Measurements from ENCODE around the gene CTNS. TPM values are rescaled to one million over a fixed set of nuclear protein-coding genes. Genes with fewer than 3 reads are reported as not detected.

The CTNS gene
- total RNA-seq, 2 donors from 2014 or later: 6.6 to 23.3 TPM

GRCh38 chr17:3659541-3660111 is 23.1 kb downstream of the CTNS start:
- H3K27me3 ChIP-seq (replicated peaks; ENCODE audit: insufficient read depth): no peaks in the 10 kb centered on the region
- H3K9me3 ChIP-seq: no peaks in the 10 kb centered on the region
- H3K4me3 ChIP-seq: peak overlapping the region; percentile 34
- peak overlapping the region; percentile 84 to 91 for H3K27ac ChIP-seq
- DNase-seq (ENCODE audit: low spot score) (peak; percentile 51), ATAC-seq (ENCODE audit: insufficient number of reproducible peaks, low FRiP score, low read depth) (peak; percentile 88)
- TF ChIP-seq CTCF (IDR thresholded peaks at IDR 0.05): peak; percentile 41
- H3K4me1 ChIP-seq (ENCODE audit: control insufficient read depth in 1 of 2, low read depth in 2 of 2): peaks cover 21 to 37% of the 10 kb centered on the region in 2 donors
- H3K36me3 ChIP-seq: peaks cover 37% of the 10 kb centered on the region

GRCh38 chr17:3660311-3660891 is 23.8 kb downstream of the CTNS start:
- H3K36me3 ChIP-seq: peaks cover 40% of the 10 kb centered on the region
- H3K27ac ChIP-seq: peak overlapping the region; percentile 84 to 91
- ATAC-seq (ENCODE audit: insufficient number of reproducible peaks, low FRiP score, low read depth): peak; percentile 29
- TF ChIP-seq CTCF (IDR thresholded peaks at IDR 0.05): no peak
- H3K27me3 ChIP-seq (replicated peaks; ENCODE audit: insufficient read depth): no peaks in the 10 kb centered on the region
- H3K4me3 ChIP-seq: no peak overlapping the region
- H3K9me3 ChIP-seq: no peaks in the 10 kb centered on the region
- DNase-seq (ENCODE audit: low spot score): no peak
- H3K4me1 ChIP-seq (ENCODE audit: control insufficient read depth in 1 of 2, low read depth in 2 of 2): peaks cover 21 to 39% of the 10 kb centered on the region in 2 donors

- no peak for TF ChIP-seq CTCF (IDR thresholded peaks at IDR 0.05)
- Histone ChIP-seq H3K9me3 (no peaks in the 10 kb centered on the region), H3K36me3 (peaks cover 36% of the 10 kb centered on the region), H3K27ac (no peak overlapping the region), H3K4me1 (ENCODE audit: control insufficient read depth in 1 of 2, low read depth in 2 of 2) (peaks cover 32 to 58% of the 10 kb centered on the region in 2 donors), H3K27me3 (replicated peaks; ENCODE audit: insufficient read depth) (no peaks in the 10 kb centered on the region), H3K4me3 (no peak overlapping the region)
- DNase-seq (ENCODE audit: low spot score) (no peak), ATAC-seq (ENCODE audit: insufficient number of reproducible peaks, low FRiP score, low read depth) (no peak)
Measured at GRCh38 chr17:3663102-3664011, 26.8 kb downstream of the CTNS start.

GRCh38 chr17:3665834-3666233 is 29.3 kb downstream of the CTNS start:
- Histone ChIP-seq H3K4me1 (ENCODE audit: control insufficient read depth in 1 of 2, low read depth in 2 of 2) (peaks cover 24 to 49% of the 10 kb centered on the region in 2 donors), H3K9me3 (no peaks in the 10 kb centered on the region), H3K4me3 (no peak overlapping the region), H3K36me3 (peaks cover 36% of the 10 kb centered on the region), H3K27ac (peak overlapping the region; percentile 49 to 97), H3K27me3 (replicated peaks; ENCODE audit: insufficient read depth) (no peaks in the 10 kb centered on the region)
- no peak for DNase-seq (ENCODE audit: low spot score)
- no peak for TF ChIP-seq CTCF (IDR thresholded peaks at IDR 0.05)
- no peak for ATAC-seq (ENCODE audit: insufficient number of reproducible peaks, low FRiP score, low read depth)

- DNase-seq (ENCODE audit: low spot score) (no peak), ATAC-seq (ENCODE audit: insufficient number of reproducible peaks, low FRiP score, low read depth) (no peak)
- Histone ChIP-seq H3K9me3 (no peaks in the 10 kb centered on the region), H3K4me3 (peak overlapping the region; percentile 86), H3K27ac (peak overlapping the region; percentile 49 to 97), H3K4me1 (ENCODE audit: control insufficient read depth in 1 of 2, low read depth in 2 of 2) (peaks cover 20 to 43% of the 10 kb centered on the region in 2 donors), H3K36me3 (peaks cover 34% of the 10 kb centered on the region), H3K27me3 (replicated peaks; ENCODE audit: insufficient read depth) (no peaks in the 10 kb centered on the region)
- no peak for TF ChIP-seq CTCF (IDR thresholded peaks at IDR 0.05)
Measured at GRCh38 chr17:3666516-3666915, 30.0 kb downstream of the CTNS start.

All from thoracic aorta (tissue), 2 donors.